HG03520 (cell line): ENCODE data around the gene CTDSPL.

ENCODE experiments used
- ATAC-seq: cut with Tn5 transposase; IDR thresholded peaks from one replicate; pipeline ENCODE4 v1.9.1; 2021; ENCODE audit warnings: mild to moderate bottlenecking, moderate library complexity; ENCODE audit not compliant: unreplicated experiment

CTDSPL gene

GRCh38 chr3:38009807-38010591 lies 148.3 kb downstream of the CTDSPL start:
- no peak for ATAC-seq

GRCh38 chr3:38011111-38011510 lies 149.4 kb downstream of the CTDSPL start:
- no peak for ATAC-seq

DNA sequence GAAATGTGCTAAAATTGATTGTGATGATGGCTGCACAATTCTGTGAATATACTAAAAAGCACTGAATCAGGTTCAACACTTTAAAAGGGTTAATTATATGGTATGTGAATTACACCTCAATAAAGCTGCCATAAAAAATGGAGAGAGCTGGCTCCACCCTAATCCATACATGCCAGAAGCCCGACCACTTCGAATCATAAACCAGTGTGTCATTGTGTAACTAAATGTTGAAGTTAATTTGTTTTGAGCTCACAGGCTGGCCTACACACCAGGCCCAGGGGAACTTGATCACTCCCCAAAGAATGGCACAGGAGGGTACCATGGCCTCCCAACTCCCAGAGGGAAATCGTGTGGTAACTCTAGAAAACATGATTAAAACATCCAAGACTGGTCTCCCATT lies 153.8 kb downstream of the CTDSPL start:
- no peak for ATAC-seq

GRCh38 chr3:38015984-38016383 lies 154.3 kb downstream of the CTDSPL start:
- ATAC-seq, result no peak

GRCh38 chr3:38016410-38016809 lies 154.7 kb downstream of the CTDSPL start:
- no peak for ATAC-seq

- ATAC-seq, result no peak
Measured at GRCh38 chr3:38016847-38017444, 155.3 kb downstream of the CTDSPL start.

DNA sequence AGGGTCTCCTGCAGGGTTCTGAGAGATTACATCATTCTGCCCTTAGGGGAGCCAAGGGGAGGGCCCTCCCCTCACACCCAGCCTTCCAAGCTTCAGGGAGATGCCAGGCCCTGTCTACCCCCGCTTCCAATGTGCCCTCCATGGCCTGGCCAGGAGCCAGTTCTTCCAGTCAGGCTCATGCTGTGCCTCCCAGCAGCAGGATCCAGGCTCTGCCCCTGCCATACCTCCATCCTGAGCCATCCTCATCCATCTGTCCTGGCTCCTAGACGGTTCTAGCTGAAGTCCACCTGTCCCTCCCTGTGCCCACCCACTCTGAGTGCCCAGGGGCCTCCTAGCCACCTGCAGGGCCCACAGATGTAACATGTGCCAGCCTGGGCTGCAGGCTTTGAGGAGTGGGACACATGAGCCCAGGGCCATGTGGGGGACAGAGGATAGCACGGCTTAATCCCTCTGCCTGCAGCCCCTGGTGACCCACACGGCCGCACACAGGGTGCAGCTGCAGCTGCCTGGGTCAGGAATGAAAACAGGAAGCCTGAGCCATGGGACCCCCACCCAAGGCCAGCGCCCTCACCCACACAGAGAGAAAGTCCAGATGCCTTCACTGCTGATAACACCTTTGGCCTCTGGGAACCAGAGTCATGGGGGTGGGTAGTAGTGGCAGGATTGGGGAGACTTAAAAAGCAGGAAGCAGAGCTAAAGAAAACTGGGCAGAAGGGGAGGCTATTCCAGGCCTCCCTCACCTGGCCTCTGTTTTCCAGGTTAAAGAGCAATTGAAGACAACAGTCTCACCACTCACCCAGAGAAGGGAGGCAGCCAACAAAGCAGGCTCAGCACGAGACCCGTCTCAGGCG lies 156.0 kb downstream of the CTDSPL start:
- no peak for ATAC-seq

GRCh38 chr3:38018296-38019266 lies 156.9 kb downstream of the CTDSPL start:
- ATAC-seq, result no peak

GRCh38 chr3:38019658-38020341 lies 158.1 kb downstream of the CTDSPL start:
- no peak for ATAC-seq

GRCh38 chr3:38020342-38020726 lies 158.7 kb downstream of the CTDSPL start:
- ATAC-seq, result no peak

GRCh38 chr3:38021196-38021595 lies 159.5 kb downstream of the CTDSPL start:
- ATAC-seq, result no peak

DNA sequence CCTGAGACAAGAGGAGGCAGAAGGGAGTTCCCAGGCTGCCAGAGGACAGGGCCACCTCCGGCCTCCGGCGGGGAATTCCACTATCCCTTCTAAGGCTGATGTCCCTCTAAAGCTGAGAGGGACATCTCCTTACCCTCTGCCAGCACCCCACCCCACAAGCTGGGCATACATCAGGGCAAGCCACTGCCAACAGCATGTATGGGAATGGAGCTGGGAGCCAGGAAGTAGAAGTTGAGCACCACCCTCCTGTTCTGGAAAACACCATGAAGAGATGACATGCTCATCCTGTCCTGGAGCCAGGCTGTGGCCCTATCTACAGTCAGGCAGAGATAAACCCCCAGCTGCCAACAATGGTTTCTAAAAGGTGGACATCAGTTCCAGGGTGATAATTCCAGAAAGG lies 160.6 kb downstream of the CTDSPL start:
- ATAC-seq, result no peak

DNA sequence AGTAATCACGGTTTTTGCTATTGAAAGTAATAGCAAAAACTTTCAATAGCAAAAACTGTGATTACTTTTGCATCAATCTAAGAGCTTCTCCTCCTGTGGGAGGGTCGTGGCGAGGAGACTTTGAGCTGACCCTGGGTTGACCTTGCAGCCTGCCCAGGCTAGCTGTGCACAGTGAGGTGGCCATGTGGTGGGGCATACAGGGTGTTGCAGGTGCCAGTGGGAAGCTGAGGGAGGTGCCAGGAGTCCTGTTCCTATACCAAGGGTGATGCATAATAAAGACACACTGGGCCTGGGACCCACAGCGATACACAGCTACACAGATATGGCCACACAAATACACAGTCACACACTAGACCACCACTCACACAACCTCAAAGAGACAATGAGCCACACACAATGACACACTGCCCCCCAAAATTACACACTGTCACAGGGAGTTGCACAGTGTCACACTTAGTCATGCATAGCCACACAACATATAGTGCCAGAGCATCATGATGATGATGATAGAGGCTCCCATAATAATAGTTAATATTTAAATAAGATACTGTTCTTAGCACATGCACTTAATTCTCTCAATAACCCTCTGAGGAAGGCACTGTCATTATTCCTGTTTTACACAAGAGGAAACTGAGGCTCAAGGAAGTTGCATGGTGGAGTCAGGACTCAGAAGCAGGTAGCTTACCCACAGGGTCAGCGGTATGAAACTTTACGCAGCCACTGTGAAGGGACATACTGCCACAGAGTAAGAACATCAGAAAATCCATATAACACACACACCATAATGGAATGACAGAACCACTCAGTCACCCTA lies 161.4 kb downstream of the CTDSPL start:
- no peak for ATAC-seq

DNA sequence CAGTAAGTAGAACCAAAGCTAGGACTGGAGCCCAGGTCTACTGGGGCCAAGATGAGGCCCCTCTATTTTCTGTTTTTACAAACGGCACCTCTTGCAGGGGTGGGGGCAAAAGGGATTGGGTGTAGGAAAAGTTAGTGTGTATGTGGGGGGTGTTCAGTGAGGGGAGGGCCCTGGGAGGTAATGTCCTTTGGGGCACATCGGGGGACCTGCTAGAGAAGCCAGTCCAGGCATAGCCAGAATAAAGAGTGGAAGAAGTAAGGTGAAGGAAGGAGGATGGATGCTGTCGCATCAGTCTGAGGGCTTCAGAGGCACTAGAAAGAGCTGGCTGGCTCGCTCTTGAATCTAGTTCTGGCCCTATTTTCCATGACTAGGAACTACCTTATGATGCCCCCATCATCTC lies 165.2 kb downstream of the CTDSPL start:
- no peak for ATAC-seq

- no peak for ATAC-seq
Measured at GRCh38 chr3:38027466-38028465, 166.1 kb downstream of the CTDSPL start.

DNA sequence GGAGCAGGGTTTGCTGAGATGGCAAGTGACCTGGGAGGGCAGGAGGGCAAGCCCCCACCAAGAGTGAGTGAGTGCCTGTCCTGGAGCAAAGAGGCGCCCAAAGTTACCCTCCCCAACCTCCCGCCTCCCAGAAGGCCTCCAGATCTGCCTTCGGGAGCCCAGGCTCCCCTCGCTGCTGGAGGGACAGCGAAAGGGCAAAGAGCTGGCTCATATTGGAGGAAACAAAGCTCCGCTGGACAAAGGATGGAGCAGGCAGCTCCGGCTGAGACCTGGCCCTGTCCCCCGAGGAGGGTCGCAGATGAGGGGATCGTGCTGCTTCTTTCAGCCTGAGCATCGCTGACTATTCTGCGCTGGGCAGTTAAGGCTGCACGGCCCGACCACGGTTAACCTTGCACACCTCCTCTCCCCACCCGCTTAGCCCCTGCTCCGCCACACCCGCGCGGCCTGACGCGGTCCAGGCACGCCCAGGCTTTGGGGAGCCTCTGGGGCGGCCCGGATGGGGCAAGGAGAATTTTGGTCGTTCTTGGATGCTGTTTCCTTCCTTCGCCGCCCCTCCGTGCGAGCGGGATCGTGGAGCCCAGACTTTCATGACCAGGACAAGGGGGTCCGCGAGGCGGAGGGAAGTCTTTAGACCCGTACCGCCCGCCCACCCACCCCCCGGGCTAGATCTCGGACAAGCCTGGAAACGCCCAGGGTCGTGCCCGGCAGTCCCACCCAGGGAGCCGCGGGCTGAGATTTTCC lies 167.1 kb downstream of the CTDSPL start:
- ATAC-seq, result no peak

DNA sequence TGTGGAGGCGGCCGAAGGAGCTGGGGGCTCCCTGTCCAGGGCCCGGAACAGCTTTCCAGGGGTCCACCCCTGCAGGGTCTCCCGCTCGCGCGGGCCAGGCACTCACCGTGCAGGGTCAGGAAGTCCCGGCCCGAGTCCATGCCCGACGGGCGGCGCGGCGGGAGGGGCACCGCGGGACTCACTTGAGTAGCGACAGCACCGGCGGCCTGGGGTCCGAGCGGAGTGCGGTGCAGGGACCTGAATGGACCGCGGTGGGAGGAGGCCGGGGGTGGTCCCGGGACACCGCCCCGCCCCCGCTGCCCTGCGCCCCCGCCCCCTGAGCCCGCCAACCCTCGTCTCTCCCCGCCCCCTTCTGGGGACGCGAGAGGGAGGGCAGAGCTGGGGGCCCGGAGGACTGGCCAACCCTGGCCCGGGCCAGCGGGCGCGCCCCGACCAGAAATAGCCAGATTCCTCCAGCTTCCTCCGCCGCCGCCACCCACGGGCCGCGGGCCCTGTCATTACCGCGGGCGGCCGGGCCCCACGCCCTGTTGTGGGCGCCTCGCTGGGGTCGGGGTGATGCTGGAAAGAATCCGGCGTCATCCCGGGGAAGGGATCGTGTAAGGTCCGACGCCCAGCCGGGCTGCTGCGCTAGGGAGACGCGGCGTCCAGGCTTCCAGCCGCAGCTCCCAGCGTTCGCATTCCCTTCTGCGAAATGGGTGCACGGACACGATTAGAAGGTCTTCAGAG lies 167.9 kb downstream of the CTDSPL start, which contains the start of gene PLCD1:
PLCD1 (minus strand) TSS at position 243 of the 726 bp plus-strand sequence; CDS start at position 140, 103 bp downstream.
- no peak for ATAC-seq
